Stomach (tissue), 9 donors: ENCODE results near the gene CARD10. TPM values are rescaled to one million over a fixed set of nuclear protein-coding genes. Genes with fewer than 3 reads are reported as not detected.

Experiments used
- DNase-seq, 2 donors: peaks; one replicate each; pipeline versions ENCODE4 v3.0.0 to v3.0.0-alpha.2; 2013 to 2019
- H3K27ac ChIP-seq, 5 donors: fragments of 200-600 bp in 4 of 5; sonication (generic) in 4 of 5; one replicate each; pipeline ENCODE4 v1.5.1; 2013 to 2019; ENCODE audit warnings: mild to moderate bottlenecking in 1 of 5, moderate library complexity in 1 of 5
- H3K27me3 ChIP-seq, 3 donors: fragments of 200-600 bp; sonication (generic); one replicate each; pipeline ENCODE4 v1.5.1; 2017 to 2019; ENCODE audit warnings: mixed run types in 1 of 3
- H3K36me3 ChIP-seq, 4 donors: fragments of 200-600 bp; sonication (generic); 1 replicate in 3 of 4; 2 replicates in 1 of 4; pipeline ENCODE4 v1.5.1; 2016 to 2019
- H3K4me1 ChIP-seq, 4 donors: fragments of 200-600 bp; sonication (generic); one replicate each; pipeline ENCODE4 v1.5.1; 2016 to 2019
- H3K4me3 ChIP-seq, 4 donors: fragments of 200-600 bp; sonication (generic) in 3 of 4; one replicate each; pipeline ENCODE4 v1.5.1; 2016 to 2019; ENCODE audit warnings: mild to moderate bottlenecking in 1 of 4
- H3K9me3 ChIP-seq, 4 donors: fragments of 200-600 bp; sonication (generic); one replicate each; pipeline ENCODE4 v1.5.1; 2016 to 2019
- CTCF ChIP-seq, 7 experiments: fragments of 450-650 bp in 4 of 7; fragments of 200-600 bp in 3 of 7; sonication (generic) in 3 of 7; IDR thresholded peaks; one replicate each; pipeline ENCODE4 v1.5.1; 2016 to 2019; ENCODE audit warnings: antibody characterized with exemption in 7 of 7, control low read depth in 2 of 7, mild to moderate bottlenecking in 1 of 7
- EP300 ChIP-seq: sonication (generic); formaldehyde crosslinking; IDR thresholded peaks from one replicate; pipeline ENCODE4 v1.6.1; 2017; ENCODE audit warnings: antibody characterized with exemption
- POLR2A ChIP-seq, 4 donors: fragments of 450-650 bp; IDR thresholded peaks; one replicate each; pipeline ENCODE4 v1.6.1; 2016; ENCODE audit warnings: antibody characterized with exemption in 4 of 4, control low read depth in 2 of 4, mild to moderate bottlenecking in 1 of 4, moderate library complexity in 1 of 4
- POLR2AphosphoS5 ChIP-seq, 3 donors: sonication (generic); formaldehyde crosslinking; IDR thresholded peaks; one replicate each; pipeline ENCODE4 v1.6.1; 2016; ENCODE audit warnings: antibody characterized with exemption in 3 of 3
- WGBS, 5 donors: extraction: QIAGEN DNeasy Blood & Tissue Kit in 3 of 5; methylation state at CpG; one replicate each; pipeline versions ENCODE4 v1.1.5 to v1.1.7; 2013 to 2018; 5-methylcytosine and 5-hydroxymethylcytosine counted together
- intact Hi-C: fragments of 100-400 bp; cut with DNase I; formaldehyde crosslinking; loops from one replicate; pipeline ENCODE4 v1.15.1; 2023; ENCODE audit warnings: low total_unique reads
- polyA plus RNA-seq, 3 donors: library from polyadenylated mRNA; stranded (reverse); fragments of 200-250 nt; gene quantifications; one replicate each; pipeline ENCODE4 v1.2.3, GENCODE V29; 2013
- total RNA-seq, 5 donors: library from RNA; depleted of rRNA; stranded (reverse); fragments of >200 nt; gene quantifications; one replicate each; pipeline versions ENCODE4 v1.1.0 to v1.2.3, GENCODE V29; 2014 to 2016
- donor health status: healthy with polysubstance abuse.
- donor health status: Bipolar disorder and iron deficiency.
- donor health status: healthy.

The CARD10 gene
- total and polyA plus RNA-seq, 8 donors, result 5.5 to 120 (median 15.7) TPM

DNA sequence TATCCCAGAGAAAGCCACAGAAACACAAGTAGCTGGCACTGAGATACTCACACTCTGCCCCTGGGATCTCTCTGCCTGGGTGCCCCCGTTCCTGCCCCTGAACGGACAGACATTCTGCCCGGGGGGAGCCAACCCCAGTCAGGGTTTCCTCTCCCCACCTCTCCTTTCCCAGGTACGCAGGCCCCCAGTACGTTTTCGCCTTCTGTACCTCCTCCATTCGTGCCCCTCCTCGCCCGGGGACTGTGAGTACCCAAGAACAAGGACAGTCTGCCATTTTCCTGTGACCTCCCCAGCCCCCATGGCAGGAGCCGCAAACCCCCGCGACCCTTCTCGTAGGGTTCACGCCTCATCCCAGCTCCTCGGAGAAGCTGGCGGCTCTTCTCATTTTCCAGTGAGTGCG is 62.9 kb downstream of the CARD10 start:
- 68 to 81% (median 78%) methylated on average over 17 of the region's 17 CpGs for WGBS, 5 donors
- TF ChIP-seq POLR2A (IDR thresholded peaks at IDR 0.05), result no peak
- no peak for TF ChIP-seq CTCF (IDR thresholded peaks at IDR 0.05)
- no peak for TF ChIP-seq POLR2AphosphoS5 (IDR thresholded peaks at IDR 0.05)
- no peak for TF ChIP-seq EP300
- no peak overlapping the region for H3K27ac ChIP-seq
- H3K4me1 ChIP-seq, result peaks cover 0 to 32% (median 14%) of the 10 kb centered on the region in 4 donors
- no peaks in the 10 kb centered on the region for H3K36me3 ChIP-seq
- no peak overlapping the region for H3K4me3 ChIP-seq
- no peak for DNase-seq
- peaks cover 0 to 5% (median 1%) of the 10 kb centered on the region in 4 donors for H3K9me3 ChIP-seq
- intact Hi-C loops, result no loop called here
- H3K27me3 ChIP-seq, result peaks cover 0 to 66% (median 0%) of the 10 kb centered on the region in 3 donors

- Histone ChIP-seq H3K4me1 (peaks cover 0 to 32% (median 14%) of the 10 kb centered on the region in 4 donors), H3K27me3 (peaks cover 0 to 64% (median 0%) of the 10 kb centered on the region in 3 donors), H3K36me3 (no peaks in the 10 kb centered on the region), H3K9me3 (peaks cover 0 to 7% (median 2%) of the 10 kb centered on the region in 4 donors), H3K27ac (no peak overlapping the region), H3K4me3 (no peak overlapping the region)
- DNase-seq, result no peak
- 68 to 76% (median 74%) methylated on average over 11 to 14 of the region's 14 CpGs for WGBS, 5 donors
- TF ChIP-seq EP300, result no peak
- no peak for TF ChIP-seq POLR2AphosphoS5 (IDR thresholded peaks at IDR 0.05)
- TF ChIP-seq POLR2A (IDR thresholded peaks at IDR 0.05), result no peak
- TF ChIP-seq CTCF (IDR thresholded peaks at IDR 0.05), result no peak
- intact Hi-C loops, result no loop called here
Observed at GRCh38 chr22:37455896-37456295, 63.3 kb downstream of the CARD10 start.

GRCh38 chr22:37454857-37455686 is 64.1 kb downstream of the CARD10 start:
- no peak for TF ChIP-seq EP300
- TF ChIP-seq POLR2AphosphoS5 (IDR thresholded peaks at IDR 0.05), result no peak
- no peak for TF ChIP-seq POLR2A (IDR thresholded peaks at IDR 0.05)
- Histone ChIP-seq H3K36me3 (no peaks in the 10 kb centered on the region), H3K27ac (peak overlapping the region in 2 of 5 donors; percentile 20 to 60), H3K9me3 (peaks cover 0 to 7% (median 2%) of the 10 kb centered on the region in 4 donors), H3K4me3 (peak overlapping the region in 1 of 4 donors; percentile 9), H3K27me3 (peaks cover 0 to 64% (median 0%) of the 10 kb centered on the region in 3 donors), H3K4me1 (peaks cover 0 to 32% (median 14%) of the 10 kb centered on the region in 4 donors)
- WGBS, 5 donors, result 20 to 41% (median 25%) methylated on average over 20 to 21 of the region's 21 CpGs
- peak; percentile 45 to 81 for DNase-seq
- intact Hi-C loops, result no loop called here

- TF ChIP-seq EP300 (no peak), POLR2AphosphoS5 (IDR thresholded peaks at IDR 0.05) (no peak), CTCF (IDR thresholded peaks at IDR 0.05) (no peak), POLR2A (IDR thresholded peaks at IDR 0.05) (no peak)
- H3K27me3 ChIP-seq, result peaks cover 0 to 71% (median 8%) of the 10 kb centered on the region in 3 donors
Observed at GRCh38 chr22:37453696-37454095, 65.5 kb downstream of the CARD10 start.

More at GRCh38 chr22:37453696-37454095, 65.5 kb downstream of the CARD10 start:
- no peak for DNase-seq
- intact Hi-C loops, result no loop called here
- no peak overlapping the region for H3K27ac ChIP-seq
- 82 to 97% (median 91%) methylated on average over 3 to 7 of the region's 7 CpGs for WGBS, 5 donors
- peaks cover 0 to 7% (median 2%) of the 10 kb centered on the region in 4 donors for H3K9me3 ChIP-seq
- H3K36me3 ChIP-seq, result no peaks in the 10 kb centered on the region
- H3K4me1 ChIP-seq, result peaks cover 0 to 26% (median 14%) of the 10 kb centered on the region in 4 donors
- no peak overlapping the region for H3K4me3 ChIP-seq
